Hepatocyte (in vitro differentiated cells): ENCODE measurements around the gene MAPK8IP1.
"Not testable (repeated sequence)": the region's sequence is repeated elsewhere in the genome, so short reads cannot be mapped to it uniquely, and the experiment has no call there.

Experiments
- EZH2 ChIP-seq: fragments of 200-600 bp; sonication (generic); IDR thresholded peaks from 2 replicates; pipeline ENCODE4 v1.6.1; 2016; ENCODE audit warnings: antibody characterized with exemption, mild to moderate bottlenecking, borderline replicate concordance
- TF ChIP-seq, protein P1 (sequence below): fragments of 200-600 bp; sonication (generic); IDR thresholded peaks from 2 replicates; pipeline ENCODE4 v1.5.1; 2016; ENCODE audit warnings: antibody characterized with exemption, mild to moderate bottlenecking; ENCODE audit not compliant: poor library complexity

GRCh38 chr11:45900175-45900800 is 14.8 kb downstream of the MAPK8IP1 start:
- TF ChIP-seq, protein P1, sequence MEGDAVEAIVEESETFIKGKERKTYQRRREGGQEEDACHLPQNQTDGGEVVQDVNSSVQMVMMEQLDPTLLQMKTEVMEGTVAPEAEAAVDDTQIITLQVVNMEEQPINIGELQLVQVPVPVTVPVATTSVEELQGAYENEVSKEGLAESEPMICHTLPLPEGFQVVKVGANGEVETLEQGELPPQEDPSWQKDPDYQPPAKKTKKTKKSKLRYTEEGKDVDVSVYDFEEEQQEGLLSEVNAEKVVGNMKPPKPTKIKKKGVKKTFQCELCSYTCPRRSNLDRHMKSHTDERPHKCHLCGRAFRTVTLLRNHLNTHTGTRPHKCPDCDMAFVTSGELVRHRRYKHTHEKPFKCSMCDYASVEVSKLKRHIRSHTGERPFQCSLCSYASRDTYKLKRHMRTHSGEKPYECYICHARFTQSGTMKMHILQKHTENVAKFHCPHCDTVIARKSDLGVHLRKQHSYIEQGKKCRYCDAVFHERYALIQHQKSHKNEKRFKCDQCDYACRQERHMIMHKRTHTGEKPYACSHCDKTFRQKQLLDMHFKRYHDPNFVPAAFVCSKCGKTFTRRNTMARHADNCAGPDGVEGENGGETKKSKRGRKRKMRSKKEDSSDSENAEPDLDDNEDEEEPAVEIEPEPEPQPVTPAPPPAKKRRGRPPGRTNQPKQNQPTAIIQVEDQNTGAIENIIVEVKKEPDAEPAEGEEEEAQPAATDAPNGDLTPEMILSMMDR = not testable (repeated sequence)
- not testable (repeated sequence) for TF ChIP-seq EZH2
